GM12874 (cell line): ENCODE data around the gene TMEM86B.

Experiments used
- CTCF ChIP-seq: IDR thresholded peaks from 2 replicates; pipeline ENCODE4 v1.5.1; 2011; ENCODE audit warnings: low read depth, mild to moderate bottlenecking, control low read depth, low read length, moderate library complexity; ENCODE audit not compliant: insufficient read depth

TMEM86B gene

GRCh38 chr19:55228403-55229031, at the start of gene TMEM86B:
Gene TMEM86B (minus strand): TSS chr19:55228763. CDS start chr19:55228741, 22 bp downstream.
- TF ChIP-seq CTCF, result no peak

DNA sequence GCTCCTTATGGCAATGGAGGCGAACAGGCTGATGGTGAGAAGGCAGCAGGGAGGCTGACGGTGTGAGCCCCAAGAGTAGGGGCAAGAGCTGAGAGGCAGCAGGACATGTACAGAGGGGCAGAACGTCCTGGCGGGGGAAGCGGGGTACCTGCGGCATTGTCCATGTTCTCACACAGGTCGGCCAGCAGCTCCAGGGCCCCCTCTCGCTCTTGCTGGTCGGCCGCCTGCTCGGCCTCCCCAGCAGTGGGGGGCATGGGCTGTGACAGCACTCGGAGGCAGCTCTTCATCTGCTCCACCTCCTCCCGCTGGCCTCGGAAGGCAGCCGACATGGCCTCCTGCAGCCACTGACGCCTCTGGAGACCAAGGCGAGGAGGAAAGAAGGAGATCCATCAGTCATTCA, 48.9 kb upstream of the TMEM86B start:
- TF ChIP-seq CTCF, result no peak

DNA sequence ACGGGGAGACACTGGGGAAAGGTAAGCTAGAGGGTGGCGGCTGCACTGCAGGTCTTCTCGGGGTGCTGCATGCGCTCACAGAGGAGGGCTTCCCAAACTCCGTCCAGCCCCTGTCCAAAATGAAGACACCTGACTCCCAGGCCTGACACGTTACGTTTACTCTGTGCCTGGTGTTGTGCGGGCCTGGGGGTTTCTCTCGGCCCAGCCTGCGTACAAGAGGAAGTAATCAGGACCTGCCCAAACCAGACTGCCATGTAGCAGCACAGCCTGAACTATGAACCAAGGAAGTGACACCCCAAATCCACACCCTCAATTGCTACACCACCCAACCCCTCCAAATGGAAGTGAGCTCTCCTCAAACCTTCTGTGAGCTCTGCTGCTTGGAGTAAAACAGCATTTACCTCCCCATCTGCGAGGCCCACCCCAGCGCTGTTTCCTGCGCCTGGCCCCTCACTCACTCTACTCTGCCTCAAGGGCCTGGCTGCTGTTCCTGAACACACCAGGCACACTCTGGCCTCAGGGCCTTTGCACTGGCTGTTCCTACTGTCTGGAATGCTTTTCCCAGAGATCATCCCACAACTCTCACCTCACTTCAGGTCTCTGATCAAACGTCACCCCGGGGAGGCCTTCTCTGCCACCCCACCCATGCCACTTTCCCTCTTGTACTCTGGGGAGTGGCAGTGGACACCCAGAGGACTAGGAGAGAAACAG, 48.3 kb upstream of the TMEM86B start:
- no peak for TF ChIP-seq CTCF

DNA sequence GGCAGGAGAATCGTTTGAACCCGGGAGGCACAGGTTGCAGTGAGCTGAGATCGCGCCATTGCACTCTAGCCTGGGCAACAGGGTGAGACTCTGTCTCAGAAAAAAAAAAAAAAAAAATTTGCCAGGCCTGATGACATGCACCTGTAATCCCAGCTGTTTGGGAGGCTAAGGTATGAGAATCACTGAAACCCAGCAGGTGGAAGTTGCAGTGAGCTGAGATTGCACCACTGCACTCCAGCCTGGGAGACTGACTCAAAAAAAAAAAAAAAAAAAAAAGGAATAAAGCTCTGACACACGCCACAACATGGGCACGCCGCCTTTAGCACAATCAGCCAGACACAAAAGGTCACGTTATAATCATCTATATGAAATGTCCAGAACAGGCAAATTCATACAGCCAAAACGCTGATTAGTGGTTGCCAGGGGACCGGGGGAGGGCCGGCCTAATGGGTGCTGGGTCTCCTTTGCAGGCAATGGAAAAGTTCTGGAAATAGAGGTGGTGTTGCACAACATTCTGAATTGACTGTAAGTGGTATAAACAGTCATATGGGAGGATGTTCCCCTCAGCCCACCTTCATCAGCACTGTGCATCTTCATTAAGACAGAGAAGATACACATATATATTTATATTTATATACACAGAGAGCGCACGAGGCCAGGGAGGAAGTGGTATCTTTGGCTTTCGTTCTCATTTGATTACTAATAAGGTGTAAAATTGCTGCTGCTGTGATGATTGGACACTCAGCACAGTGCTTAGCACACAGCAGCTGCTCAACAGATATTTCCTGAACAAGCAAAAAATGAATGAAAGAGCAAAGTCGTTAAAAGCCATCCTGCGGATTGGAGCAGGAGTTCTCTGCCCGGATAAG, 47.5 kb upstream of the TMEM86B start:
- no peak for TF ChIP-seq CTCF

DNA sequence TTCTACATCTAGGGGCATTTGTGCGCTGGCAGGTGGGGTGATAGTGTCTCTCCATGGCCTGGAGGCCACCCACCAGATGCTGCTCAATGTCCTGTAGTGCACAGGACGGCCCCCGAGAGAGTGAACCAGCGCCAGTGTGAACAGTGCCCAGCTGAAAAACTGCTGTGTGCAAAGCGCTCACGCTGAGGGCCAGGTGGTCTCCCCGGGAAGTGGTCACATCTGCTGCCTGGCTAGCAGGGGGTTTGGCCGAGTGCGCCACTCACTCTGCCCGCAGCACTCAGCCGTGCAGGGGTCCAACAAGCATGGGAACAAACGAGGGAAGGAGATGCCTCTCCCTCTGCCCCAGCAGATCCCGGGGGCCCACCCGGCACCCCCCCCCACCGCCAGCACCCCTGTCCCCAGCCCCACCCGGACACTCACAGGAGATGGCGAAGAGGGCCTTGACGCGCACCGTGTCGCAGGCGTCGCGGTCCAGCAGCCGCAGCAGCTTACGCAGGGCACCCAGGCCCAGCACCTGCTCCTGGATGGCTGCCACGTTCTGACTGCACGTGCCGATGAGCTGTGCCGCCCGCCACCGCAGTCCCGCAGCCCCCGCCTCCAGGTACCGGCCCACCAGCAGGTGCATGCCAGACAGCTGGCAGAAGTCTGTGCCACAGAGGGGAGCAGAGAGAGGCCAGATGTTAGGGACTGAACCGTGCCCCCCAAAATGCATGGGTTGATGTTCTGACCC, 45.6 kb upstream of the TMEM86B start:
- TF ChIP-seq CTCF, result no peak

GRCh38 chr19:55272142-55272541, 43.6 kb upstream of the TMEM86B start:
- no peak for TF ChIP-seq CTCF
